HG03097 (cell line): ENCODE measurements around the gene CXXC4.

Experiments
- ATAC-seq: cut with Tn5 transposase; IDR thresholded peaks from one replicate; pipeline ENCODE4 v1.9.1; 2021; ENCODE audit not compliant: unreplicated experiment, low FRiP score

The CXXC4 gene

DNA sequence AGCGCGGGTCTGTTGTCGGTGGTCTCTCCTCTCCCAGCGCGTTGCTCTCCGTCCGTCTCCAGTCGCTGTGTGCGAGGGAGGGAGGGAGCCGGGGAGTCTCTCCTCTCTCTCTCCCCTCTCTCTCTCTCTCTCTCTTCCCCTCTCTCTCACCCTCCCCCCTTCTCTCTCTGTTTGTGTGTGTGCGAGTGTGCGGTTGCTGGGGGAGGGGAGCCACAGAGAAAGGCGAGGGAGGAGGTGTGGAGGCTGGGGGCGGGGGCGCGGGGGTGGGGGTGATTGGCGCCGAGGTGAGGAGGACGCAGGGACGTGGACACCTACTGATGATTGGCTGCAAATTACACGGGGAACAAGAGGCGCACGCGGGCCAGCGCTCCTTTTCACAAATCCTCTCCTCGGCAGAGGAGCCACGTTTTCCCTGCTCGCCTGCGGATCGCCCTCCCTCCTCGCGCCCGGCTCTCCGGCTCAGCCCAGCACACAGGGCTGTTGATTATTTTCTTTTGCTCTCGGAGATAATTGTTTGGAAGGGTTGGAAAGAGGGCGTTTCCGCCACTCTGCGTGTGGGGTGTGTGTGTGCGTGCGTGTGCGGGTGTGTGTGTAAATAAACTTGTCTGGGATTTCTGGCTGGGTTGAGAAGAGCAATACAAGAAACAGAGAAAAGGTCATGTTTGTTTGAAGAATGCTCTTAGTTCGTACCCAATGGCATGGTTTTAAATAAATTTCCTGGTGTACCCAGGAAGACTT lies at the start of gene CXXC4:
TSS of gene CXXC4 (minus strand) at position 73 of the 738 bp plus-strand sequence. CDS start 3,092 bp downstream, outside the sequence.
- ATAC-seq: no peak

DNA sequence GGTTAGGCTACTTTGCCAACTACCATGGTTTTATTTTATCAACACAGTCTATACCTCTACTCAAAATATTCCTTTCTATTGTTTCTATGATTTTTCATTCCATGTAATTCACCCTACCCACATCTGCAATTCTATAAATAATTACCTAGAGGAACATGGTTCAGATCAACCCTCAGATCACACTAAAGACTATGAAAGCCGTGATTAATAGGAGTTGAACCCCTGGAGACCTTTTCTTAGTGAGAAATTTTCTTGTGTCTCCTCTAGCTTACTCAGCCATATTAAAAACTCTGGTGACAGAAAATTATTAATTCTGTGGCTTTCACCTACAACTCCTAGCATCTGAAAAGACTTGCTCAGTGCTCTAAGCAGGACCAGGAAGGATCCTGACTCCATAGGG lies 38.5 kb upstream of the CXXC4 start:
- ATAC-seq: no peak

DNA sequence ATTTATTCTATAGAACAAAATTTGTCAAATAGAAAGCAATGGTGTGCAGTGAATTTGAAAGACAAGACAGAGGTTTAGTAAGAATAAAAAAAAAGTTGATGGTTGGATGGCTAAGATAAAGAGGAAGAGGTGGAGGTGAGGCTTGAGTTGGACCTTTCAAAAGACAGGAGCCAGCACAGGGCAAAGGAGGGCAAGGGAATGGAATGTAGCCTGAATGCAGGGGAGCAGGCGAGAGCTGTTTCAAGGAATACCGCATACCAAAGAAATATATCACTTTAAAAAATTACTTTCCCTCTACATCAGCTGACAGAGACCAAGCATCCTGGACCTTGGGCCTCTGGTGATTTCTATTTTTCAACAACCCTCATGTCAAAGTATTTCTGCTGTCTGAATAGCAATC lies 38.0 kb upstream of the CXXC4 start:
- ATAC-seq: no peak

DNA sequence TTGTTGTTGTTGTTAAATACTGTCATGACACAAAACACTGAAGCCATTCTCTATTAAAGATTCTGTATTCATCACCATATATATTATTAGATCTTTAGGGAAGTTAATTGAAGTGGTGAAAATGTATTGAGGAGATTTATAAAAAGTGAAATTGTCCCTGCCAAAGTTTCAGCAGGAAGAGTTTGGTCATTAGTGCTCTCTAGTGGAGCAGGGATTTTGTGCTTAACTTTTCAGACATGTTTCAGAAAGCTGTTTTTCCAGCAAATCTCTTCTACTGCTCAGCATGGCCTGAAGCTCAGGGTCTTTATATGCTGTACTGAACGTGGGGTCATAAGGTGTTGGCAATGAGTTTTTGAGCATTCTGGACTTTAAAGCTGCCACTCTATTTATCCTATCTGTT lies 36.7 kb upstream of the CXXC4 start:
- ATAC-seq: no peak

DNA sequence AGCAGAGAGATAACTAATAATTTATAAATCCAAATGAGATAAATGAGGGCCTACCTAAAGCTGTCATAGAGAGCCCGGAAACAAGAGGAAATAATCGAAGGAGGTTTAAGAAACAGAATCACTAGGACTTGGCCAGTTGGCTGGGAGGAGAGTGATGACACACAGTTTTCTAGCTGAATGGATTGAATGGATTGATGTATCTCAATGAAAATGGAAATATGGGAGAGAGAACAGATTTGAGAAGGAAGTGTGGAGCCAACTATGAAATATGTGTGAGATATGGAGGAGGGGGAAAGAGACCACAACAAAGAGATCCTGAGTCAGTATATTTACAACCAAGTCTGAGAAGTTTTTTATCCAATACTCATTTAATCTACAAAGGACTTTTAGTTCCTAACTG lies 35.7 kb upstream of the CXXC4 start:
- no peak for ATAC-seq

DNA sequence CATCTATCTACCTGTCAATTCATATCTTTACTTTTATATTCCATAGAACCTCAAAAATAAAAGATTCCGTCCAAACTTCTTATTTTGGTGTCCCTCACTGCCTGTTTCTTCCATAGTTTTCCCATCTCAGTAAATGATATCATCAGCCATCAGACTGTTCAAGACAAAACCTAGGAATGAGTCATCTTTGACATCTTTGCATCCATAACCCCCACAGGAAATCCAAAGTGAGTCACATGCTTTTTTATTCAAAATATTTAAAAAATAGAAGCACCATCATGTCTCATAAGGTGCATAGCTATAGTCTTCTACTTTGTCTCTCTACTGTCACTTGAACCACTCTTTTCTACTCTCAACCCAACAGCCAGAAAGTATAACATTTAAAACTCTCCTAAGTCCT lies 29.9 kb upstream of the CXXC4 start:
- no peak for ATAC-seq

DNA sequence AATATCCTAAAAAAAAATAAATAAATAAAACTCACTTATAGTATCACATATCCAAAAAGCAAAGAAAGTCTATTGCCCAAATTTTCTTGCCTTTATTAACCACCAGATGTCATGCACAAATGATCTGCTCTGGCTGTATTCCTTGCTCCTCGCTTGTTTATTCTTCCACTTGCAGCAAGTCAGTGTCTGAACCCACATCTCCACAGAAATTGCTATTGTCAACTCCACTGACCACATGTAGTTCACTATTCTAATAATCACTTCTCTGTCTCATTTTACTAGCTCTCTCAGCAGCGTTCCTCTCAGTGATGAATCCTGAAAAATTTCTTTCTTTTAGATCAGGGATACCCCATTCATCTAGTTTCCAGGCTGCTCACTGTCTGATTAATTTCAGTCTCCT lies 29.3 kb upstream of the CXXC4 start:
- no peak for ATAC-seq

DNA sequence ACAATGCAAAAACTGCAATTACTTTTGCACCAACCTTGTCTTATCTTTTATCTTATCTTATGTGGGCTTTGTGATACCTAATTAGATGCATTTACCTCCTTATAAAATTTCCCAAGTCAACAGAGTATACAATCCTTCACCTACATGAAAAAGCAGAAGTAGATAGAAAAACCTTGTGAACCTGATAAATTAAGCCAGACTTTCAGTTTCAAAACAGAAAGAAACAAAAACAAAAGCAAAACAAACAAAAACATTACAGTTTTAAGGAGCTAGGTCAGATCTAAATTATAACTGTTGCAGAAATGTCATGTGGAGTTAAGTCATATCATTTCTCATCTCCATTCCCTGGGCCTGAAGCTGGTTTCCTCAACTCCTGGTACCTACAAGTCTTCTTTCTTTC lies 24.9 kb upstream of the CXXC4 start:
- ATAC-seq: peak; percentile 87

DNA sequence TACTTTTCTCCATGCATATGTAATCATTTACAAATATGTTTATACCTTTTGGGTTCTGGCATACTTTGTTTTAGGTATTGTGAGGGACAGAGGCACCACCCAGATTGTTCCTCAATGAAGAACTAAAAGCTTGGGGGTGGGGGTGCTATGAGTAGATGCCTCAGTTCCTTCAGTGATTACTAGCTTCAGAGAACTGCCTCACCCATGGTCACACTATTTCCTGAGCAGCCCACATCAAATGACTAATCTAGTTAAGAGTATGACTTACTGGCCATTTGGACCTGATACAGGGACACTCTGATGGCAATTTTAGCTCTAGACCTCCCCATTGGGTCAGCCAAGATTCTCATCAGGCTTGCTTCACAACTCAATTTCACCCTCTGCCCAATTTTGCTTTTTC lies 22.2 kb upstream of the CXXC4 start:
- ATAC-seq: no peak

DNA sequence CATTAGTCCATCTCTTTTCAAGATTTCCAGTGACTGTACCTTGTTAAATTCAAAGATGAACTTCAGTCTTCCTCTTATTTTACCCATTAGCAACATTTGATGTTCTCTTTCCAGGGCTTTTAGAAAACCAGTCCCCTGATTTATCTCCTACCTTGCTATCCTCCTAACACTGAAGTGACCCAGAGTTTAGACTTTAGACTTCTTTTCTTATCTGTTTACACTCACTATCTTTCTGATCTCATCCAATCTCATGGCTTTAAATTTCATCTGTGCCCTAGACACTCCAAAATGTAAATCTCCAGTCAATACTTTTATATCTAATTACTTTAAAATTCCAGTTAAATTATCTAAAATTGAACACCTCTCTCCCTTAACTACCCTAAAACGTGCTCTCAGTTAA lies 13.5 kb upstream of the CXXC4 start:
- ATAC-seq: no peak

DNA sequence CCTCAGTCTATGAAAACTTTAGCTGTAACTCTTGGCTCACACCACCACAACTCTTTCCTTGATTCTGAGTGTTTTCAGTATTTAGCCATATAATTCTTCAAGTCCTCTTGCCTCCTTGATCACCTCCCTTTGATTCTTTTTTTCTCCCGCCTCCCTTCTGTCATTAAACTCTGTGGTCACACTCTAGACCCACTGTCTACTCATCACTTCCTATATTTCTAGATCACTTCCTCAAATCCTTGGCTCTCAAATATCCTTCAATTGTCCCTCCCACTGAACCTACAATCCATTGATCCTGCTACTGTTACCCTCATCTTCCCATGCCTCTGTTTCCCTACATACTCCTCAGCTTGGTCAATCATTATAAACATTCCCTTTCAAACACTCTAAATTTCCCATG lies 12.4 kb upstream of the CXXC4 start:
- ATAC-seq: no peak

DNA sequence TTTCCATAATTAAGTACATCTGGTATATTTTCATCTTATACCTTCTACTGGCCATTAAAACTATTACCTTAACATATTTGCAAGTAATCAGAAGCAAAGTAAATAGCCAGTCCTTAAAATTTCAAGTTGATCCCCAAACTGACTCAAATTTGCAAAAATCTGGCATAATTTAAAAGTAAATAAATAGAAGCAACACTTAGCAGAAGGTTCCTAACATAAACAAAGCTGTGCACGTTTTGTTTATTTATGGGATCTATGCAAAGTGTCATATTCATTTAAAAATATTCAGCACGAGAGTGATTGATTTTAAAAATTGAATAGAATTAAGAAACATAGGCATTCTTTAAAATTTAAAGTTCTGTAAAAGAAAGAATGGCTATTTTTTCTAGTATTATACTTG lies 9.8 kb upstream of the CXXC4 start:
- no peak for ATAC-seq

DNA sequence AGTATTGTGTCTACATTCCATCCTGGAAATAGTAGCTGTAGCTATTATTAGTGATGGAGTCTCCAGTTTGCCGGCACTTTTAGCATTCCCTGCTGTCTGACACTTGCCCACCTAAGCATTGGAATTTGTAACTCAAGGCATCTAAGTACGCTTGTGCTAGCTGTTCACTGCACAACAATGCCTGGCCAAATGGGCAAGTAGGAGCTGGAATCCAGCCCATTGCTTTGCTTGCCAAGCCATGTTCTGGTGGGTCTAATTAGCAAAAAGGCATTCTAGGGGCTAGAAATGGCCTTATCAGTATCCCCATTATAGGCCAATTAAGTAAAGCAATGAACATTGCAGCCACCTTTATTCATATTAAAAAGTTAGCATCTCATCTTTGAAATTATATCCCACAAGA lies 7.8 kb upstream of the CXXC4 start:
- no peak for ATAC-seq

DNA sequence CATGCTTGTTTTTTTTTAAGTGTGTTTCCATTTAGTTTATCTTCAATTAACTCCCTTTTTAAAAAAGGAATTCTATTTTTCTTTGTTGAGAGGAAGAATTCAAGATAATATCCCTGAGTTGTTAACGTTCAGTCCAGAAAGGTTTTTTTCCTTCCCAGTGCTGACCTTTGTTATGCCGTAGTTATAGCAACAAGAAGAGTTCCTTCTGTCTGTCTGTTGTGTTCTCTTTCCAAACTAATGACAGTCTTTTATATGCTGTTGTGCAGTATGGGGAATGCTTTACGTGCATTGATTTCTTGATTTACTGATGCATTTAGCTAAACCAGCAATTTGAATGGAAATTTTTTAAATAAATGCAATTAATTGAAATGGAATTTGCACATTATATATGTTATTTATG lies 6.6 kb upstream of the CXXC4 start:
- ATAC-seq: no peak

DNA sequence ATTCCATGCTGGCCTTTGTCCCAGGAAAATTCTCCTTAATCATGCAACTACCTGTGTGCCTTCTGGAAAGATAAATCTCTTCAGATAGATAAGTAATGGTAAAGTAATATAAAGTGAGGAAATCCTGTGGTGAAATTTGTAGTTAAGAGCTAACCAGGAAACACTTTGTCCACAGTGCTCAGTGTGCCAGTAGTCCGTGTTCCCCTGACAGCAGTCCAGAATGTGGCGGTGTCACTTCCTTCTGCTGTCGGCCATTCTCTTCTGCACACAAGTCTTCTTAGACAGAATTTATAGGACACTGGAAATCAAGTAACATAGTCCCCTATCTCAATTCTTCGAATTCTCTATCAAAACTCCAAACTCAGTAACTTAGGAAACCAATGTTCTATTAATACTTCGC lies 5.7 kb upstream of the CXXC4 start:
- ATAC-seq: no peak

DNA sequence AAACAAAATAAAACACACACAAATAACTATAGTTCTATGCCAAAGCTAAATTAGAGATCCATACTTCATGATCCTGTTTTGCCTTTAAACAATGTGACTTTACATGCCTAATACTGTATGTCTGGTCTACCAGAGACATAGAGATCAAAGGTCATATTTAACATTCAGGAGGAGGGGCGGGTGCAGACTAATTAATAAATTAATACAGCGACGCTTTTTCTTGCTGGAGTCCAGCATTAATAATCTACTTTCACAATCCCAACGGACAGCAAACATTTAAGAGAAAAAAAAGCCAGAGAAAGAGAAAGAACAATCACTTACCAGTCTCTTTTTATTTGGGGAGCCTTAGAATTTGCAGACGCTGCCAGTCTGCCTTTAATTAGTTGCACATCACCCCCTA lies 509 bp downstream of the CXXC4 start:
- ATAC-seq: no peak

DNA sequence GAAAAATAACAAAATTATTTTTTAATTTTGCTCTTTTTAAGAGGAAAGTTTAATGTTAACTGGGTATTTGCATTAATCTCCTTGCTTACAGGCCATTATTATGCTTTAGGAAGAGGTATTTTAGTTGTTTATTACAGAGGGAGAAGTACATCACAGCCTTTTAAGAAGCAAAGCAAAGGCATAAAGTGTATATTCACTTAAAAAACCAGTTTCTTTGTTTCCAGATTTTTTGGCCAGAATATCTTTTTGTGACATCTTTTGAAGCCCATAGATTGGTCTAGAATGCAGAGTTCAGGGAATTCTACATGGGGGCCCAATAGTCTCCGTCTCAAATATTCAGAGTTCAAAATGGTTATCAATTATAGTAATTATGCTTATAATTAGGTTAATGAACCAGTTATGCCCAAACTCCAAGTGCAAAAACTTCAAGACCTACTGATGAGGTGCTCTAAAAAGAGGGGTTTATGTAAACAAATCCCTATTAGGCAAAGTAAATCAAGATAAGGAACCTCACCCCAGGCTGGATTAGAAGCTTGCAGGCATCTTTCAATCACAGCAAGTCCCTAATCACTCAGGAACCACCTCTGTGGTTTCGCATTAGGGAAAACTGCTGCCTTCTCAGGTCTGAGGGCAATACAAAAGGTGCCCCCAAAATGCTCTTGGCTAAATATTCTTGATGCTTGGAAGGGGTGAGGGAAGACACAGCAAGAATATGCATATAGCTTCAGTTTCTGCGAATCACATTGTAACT lies 1.4 kb downstream of the CXXC4 start:
- no peak for ATAC-seq

DNA sequence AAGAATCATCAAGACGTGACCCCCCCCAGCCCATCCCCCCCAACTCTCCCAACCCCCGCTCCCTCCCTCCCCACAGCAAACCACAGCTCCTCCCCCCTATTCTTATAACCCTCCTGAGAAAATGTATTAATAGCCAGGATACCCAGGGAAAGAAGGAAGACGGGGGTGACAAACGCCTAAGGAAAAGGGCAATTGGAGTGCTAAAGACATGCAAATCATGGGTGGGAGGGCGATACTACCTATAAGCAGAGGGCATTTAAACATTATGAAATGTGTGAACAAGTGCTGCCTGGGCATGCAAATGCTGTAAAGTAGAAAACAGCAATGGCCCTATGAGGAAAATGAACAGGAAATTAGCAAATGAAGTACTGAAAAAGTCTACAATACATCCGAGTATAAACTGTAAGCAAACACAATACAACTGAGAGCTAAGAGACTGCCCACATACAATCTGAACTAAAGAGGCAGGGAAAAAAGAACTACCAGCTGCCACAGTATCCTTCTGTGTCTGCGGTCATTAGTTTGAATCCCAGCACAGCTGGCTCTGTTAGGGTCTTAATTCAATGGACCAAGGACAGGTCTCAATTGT lies 2.4 kb downstream of the CXXC4 start:
- peak; percentile 16 for ATAC-seq

DNA sequence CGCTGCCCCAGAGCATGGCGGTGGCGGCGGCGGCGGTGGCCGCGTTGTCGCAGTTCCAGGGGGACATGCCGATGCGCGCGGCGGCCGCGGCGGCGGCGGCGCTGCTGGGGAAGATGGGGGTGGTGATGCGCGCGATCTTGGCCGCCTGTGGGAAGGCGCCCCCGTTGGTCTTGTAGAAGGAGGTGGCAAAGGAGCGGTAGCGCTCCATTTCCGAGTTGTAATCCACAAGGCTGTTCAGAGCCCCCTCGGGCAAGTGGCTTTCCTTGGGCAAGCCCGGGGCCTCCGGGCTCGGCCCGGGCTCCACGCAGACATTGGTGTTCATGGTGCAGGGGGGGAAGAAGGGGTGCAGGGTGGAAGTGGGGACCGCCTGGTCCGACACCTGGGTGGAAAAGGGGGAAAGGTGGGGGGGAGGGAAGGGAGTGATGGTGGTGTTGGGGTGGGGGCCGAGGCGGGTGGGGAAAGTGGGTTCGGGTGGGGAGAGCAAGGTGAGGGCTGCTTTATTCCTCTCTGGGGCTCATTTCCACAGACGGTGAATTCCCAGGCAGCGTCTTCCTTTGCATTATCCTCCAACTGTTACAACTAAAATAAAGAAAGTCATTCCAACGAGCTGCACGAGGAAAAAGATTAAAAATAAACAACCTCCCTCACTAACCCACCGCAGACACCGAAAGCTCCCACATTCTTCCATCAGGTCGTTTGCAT lies 3.1 kb downstream of the CXXC4 start:
- peak; percentile 24 for ATAC-seq

DNA sequence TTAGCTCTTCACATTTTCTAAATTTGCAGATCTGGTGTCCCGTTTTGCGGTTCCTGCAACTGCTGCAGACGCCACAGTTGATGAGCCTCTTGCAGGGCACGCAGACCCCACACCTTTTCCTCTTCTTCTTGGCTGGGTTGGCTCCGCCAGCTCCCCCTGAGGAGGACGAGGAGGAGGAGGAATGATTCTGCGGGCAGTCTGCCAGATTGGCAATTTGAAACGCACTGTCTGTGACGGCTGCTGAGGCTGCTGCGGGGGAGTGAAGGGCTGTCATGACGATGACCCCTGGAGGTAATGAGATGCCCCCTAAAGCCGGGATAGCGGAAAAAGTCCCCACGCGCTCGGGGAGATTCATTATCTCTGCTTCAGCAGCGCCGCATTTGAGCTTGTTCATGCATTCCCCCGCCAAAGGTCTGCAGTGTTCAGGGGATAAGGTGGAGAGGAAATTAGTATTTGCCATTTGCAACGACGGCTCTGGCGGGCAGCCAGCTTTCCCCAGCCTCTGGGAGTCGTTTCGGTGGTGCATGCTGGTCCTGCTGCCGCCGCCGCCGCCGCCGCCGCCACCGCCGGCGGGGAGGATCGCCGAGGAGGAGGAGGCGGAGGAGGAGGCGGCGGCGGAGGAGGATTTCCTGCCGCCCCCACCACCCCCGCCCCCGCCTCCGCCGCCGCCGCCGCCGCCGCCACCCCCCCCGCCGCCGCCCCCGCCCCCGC lies 3.8 kb downstream of the CXXC4 start:
- ATAC-seq: peak; percentile 35
